ENCODE measurements around the gene HSD17B13. TPM values are rescaled to one million over a fixed set of nuclear protein-coding genes. Genes with fewer than 3 reads are reported as not detected.

The HSD17B13 gene
- total and polyA plus RNA-seq, 2 donors (not counting 1 experiment from before 2014, with no cell fraction given), result 0.32 to 0.46 TPM

DNA sequence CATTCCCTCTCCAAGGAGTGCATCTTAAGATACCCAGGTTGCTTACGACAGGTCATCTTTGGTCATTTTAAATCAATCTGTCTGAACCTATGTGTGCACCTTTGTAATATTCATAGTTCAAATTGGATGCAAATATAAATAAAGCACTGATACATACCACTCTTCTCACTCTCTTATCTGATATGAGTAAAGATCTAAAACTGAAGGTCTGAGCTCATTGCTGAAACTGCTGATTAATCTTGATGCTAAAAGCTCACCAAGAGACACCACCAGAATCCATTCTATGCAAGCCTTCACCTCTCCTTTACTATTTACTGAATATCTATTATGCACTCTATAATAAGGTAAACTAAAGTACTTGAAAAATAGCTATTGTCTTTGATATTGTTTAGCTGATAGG, 16.6 kb downstream of the HSD17B13 start:
- intact Hi-C loops (cut with micrococcal nuclease), result no loop called here
- Histone ChIP-seq H3K4me2 (replicated peaks; ENCODE audit: low read depth, low read length, poor library complexity, severe bottlenecking) (no peak overlapping the region), H3K79me2 (ENCODE audit: control insufficient read depth, insufficient read depth, low read length) (no peaks in the 10 kb centered on the region), H4K20me1 (ENCODE audit: control insufficient read depth, insufficient read depth, low read length, poor library complexity, severe bottlenecking) (no peaks in the 10 kb centered on the region), H3K9me3 (ENCODE audit: control extremely low read depth in 1 of 3, control insufficient read depth in 2 of 3, insufficient read depth in 1 of 3, low read length in 2 of 3) (no peaks in the 10 kb centered on the region), H2AFZ (ENCODE audit: insufficient read depth, low read depth, low read length, poor library complexity, severe bottlenecking) (no peak overlapping the region), H3K36me3 (replicated peaks in 1 of 2; ENCODE audit: control extremely low read depth in 1 of 2, control insufficient read depth in 1 of 2, extremely low read depth in 1 of 2, insufficient read depth in 2 of 2, low read length in 1 of 2) (peaks cover 0 to 1% of the 10 kb centered on the region in 2 experiments), H3K27ac (ENCODE audit: low read length in 2 of 2) (no peak overlapping the region), H3K4me3 (ENCODE audit: control extremely low read depth in 1 of 5, extremely low read depth in 1 of 5, insufficient read depth in 1 of 5, low read depth in 2 of 5, low read length in 4 of 5) (no peak overlapping the region), H3K4me1 (ENCODE audit: control insufficient read depth in 2 of 2, insufficient read depth in 2 of 2, low read length in 2 of 2) (no peaks in the 10 kb centered on the region), H3K27me3 (replicated peaks in 1 of 4; ENCODE audit: control extremely low read depth in 1 of 4, control insufficient read depth in 3 of 4, insufficient read depth in 4 of 4, low read length in 3 of 4) (no peaks in the 10 kb centered on the region), H3K9ac (ENCODE audit: low read length) (no peak overlapping the region)
- DNase-seq, result no peak
- ATAC-seq (ENCODE audit: low read depth), result no peak
- H3K27me3 Mint-ChIP-seq, result no peaks in the 10 kb centered on the region
- TF ChIP-seq CTCF (IDR thresholded peaks at IDR 0.05) (no peak), EZH2 (IDR thresholded peaks at IDR 0.05; ENCODE audit: borderline replicate concordance, insufficient read depth, low read depth, low read length, poor library complexity, severe bottlenecking) (no peak)
- no peaks in the 10 kb centered on the region for H3K9me3 Mint-ChIP-seq (ENCODE audit: insufficient read depth)
- POLR2A ChIA-PET, result no interaction called here
- CTCF ChIA-PET, result no interaction called here
- WGBS (ENCODE audit: insufficient coverage), result no CpG with 5 or more reads among the region's 1 CpG
- H3K27ac Mint-ChIP-seq, result no peak overlapping the region
- H3K4me1 Mint-ChIP-seq, result no peaks in the 10 kb centered on the region
- H3K4me3 Mint-ChIP-seq, result no peak overlapping the region

GRCh38 chr4:87305562-87305961, 17.1 kb downstream of the HSD17B13 start:
- Histone ChIP-seq H3K27ac (ENCODE audit: low read length in 2 of 2) (no peak overlapping the region), H3K9ac (ENCODE audit: low read length) (no peak overlapping the region), H3K9me3 (ENCODE audit: control extremely low read depth in 1 of 3, control insufficient read depth in 2 of 3, insufficient read depth in 1 of 3, low read length in 2 of 3) (no peaks in the 10 kb centered on the region), H3K4me2 (replicated peaks; ENCODE audit: low read depth, low read length, poor library complexity, severe bottlenecking) (no peak overlapping the region), H3K79me2 (ENCODE audit: control insufficient read depth, insufficient read depth, low read length) (no peaks in the 10 kb centered on the region), H3K27me3 (replicated peaks in 1 of 4; ENCODE audit: control extremely low read depth in 1 of 4, control insufficient read depth in 3 of 4, insufficient read depth in 4 of 4, low read length in 3 of 4) (no peaks in the 10 kb centered on the region), H3K4me3 (ENCODE audit: control extremely low read depth in 1 of 5, extremely low read depth in 1 of 5, insufficient read depth in 1 of 5, low read depth in 2 of 5, low read length in 4 of 5) (no peak overlapping the region), H3K4me1 (ENCODE audit: control insufficient read depth in 2 of 2, insufficient read depth in 2 of 2, low read length in 2 of 2) (no peaks in the 10 kb centered on the region), H3K36me3 (replicated peaks in 1 of 2; ENCODE audit: control extremely low read depth in 1 of 2, control insufficient read depth in 1 of 2, extremely low read depth in 1 of 2, insufficient read depth in 2 of 2, low read length in 1 of 2) (peaks cover 0 to 1% of the 10 kb centered on the region in 2 experiments), H4K20me1 (ENCODE audit: control insufficient read depth, insufficient read depth, low read length, poor library complexity, severe bottlenecking) (no peaks in the 10 kb centered on the region), H2AFZ (ENCODE audit: insufficient read depth, low read depth, low read length, poor library complexity, severe bottlenecking) (no peak overlapping the region)
- H3K27me3 Mint-ChIP-seq, result no peaks in the 10 kb centered on the region
- ATAC-seq (ENCODE audit: low read depth) (no peak), DNase-seq (no peak)
- H3K4me3 Mint-ChIP-seq, result no peak overlapping the region
- CTCF ChIA-PET, result no interaction called here
- H3K4me1 Mint-ChIP-seq, result no peaks in the 10 kb centered on the region
- H3K27ac Mint-ChIP-seq, result no peak overlapping the region
- intact Hi-C loops (cut with micrococcal nuclease), result no loop called here
- POLR2A ChIA-PET, result no interaction called here
- WGBS (ENCODE audit: insufficient coverage), result 100% methylated on average over 2 of the region's 7 CpGs
- TF ChIP-seq CTCF (IDR thresholded peaks at IDR 0.05) (no peak), EZH2 (IDR thresholded peaks at IDR 0.05; ENCODE audit: borderline replicate concordance, insufficient read depth, low read depth, low read length, poor library complexity, severe bottlenecking) (no peak)
- H3K9me3 Mint-ChIP-seq (ENCODE audit: insufficient read depth), result no peaks in the 10 kb centered on the region
